ENCODE measurements around the gene EPO.
"Not testable (repeated sequence)": the region's sequence is repeated elsewhere in the genome, so short reads cannot be mapped to it uniquely, and the experiment has no call there.

The EPO gene

GRCh38 chr7:100731937-100732636, 11.8 kb downstream of the EPO start:
- DNase-seq, result no peak

GRCh38 chr7:100735730-100736129, 15.5 kb downstream of the EPO start:
- DNase-seq, result no peak

GRCh38 chr7:100736671-100737070, 16.4 kb downstream of the EPO start:
- no peak for DNase-seq

GRCh38 chr7:100739934-100740333, 19.7 kb downstream of the EPO start:
- no peak for DNase-seq

- no peak for DNase-seq
Observed at GRCh38 chr7:100744605-100745004, 24.3 kb downstream of the EPO start.

DNA sequence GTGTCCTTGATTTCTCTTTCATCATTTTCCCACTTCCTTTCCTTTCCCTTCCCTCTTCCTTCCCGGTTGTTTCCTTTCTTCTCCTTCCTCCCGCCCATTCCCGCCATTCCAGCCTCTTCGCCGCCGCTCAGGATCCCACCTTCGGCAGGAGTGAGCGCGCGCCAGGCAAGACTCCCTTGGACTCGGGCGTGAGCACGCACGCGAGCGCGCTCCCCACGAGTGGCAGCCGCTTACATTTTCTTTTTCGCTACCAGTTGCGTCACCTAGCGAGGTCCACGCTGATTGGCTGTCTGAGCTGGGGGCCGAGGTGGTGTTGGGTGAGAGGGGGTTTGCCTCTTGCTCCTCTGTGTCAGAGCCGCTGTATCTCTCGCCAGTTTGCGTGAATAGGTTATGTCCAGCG, 24.9 kb downstream of the EPO start:
- DNase-seq, result peak in 44 of 58 donors; percentile 1 to 89 (median 32)

DNA sequence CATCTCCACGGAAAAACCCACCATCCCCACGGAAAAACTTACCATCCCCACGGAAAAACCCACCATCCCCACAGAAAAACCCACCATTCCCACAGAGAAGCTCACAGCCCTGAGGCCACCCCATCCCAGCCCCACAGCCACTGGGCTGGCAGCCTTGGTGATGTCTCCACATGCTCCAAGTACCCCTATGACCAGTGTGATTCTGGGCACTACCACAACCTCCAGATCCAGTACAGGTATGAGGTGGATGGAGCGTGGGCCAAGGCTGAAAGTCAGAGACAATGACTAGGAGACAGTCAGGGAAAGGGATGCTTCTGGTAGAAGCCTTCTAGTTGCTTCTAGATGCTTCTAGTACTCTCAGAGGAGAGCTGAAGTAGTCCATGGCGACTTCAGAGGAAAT, 32.7 kb downstream of the EPO start:
- DNase-seq, result no peak

DNA sequence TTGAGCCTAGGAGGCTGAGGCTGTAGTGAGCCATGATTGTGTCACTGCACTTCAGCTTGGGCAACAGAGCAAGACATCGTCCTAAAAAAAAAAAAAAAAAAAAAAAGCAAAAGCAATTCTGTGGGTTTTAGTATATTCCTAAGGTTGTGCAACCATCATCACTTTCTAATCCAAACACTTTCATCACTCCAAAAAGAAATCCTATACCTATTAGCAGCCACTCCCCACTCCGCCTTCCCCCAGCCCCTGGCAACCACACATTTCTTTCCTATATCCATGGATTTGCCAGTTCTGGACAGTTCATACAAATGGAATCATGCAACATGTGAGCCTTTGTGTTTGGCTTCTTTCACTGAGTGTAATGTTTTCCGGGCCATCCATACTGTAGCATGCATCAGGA, 33.5 kb downstream of the EPO start:
- no peak for DNase-seq

GRCh38 chr7:100759357-100760171, 39.3 kb downstream of the EPO start:
- DNase-seq, result no peak

DNA sequence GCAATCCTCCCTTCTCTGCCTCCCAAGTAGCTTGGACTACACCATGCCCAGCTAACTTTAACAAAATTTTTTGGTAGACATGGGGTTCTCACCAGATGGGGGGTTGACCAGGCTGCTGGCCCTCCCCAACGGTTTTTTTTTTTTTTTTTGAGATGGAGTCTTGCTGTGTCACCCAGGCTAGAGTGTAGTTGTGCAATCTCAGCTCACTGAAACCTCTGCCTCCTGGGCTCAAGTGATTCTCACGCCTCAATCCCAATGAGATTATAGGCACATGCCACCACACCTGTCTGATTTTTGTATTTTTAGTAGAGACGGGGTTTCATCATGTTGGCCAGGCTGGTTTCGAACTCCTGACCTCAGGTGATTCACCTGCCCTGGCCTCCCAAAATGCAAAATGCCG, 42.6 kb downstream of the EPO start:
- not testable (repeated sequence) for DNase-seq

- no peak for DNase-seq
Observed at GRCh38 chr7:100763556-100764140, 43.4 kb downstream of the EPO start.

GRCh38 chr7:100764841-100765240, 44.6 kb downstream of the EPO start:
- DNase-seq, result no peak

DNA sequence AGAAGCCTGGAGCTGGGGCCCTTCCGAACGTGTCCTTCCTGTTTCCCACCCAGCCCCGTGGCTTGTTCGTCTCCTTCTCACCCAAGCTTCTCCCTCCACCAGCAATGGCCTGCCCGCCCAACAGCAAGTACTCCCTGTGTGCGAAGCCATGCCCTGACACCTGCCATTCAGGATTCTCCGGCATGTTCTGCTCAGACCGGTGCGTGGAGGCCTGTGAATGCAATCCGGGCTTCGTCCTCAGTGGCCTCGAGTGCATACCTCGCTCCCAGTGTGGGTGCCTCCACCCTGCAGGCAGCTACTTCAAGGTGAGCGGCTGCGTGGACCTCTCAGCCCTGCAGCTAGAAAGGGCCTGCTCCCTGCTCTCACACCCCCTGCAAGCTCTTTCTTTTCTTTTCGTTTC, 45.0 kb downstream of the EPO start:
- DNase-seq, result no peak

DNA sequence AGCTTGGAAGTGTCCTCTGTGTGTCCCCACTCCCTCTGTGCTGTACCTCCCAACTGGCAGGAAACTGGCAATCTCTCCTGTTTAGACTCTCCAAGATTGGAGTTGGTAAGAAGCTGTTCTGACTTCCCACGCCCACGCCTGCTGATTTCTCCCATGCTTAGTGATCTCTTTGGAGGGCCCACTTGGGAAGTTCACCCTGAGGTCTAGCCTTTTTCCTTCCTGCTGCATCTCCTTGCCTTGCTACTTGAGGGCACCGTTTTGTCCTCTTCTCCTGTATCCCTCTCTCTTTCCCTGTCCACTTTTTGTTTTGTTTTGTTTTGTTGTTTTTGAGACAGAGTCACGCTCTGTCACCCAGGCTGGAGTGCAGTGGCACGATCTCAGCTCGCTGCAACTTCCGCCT, 48.5 kb downstream of the EPO start:
- no peak for DNase-seq

Data from anterior cingulate cortex (tissue), 58 donors.